C4-2B (cell line): ENCODE data around the gene GRHL1.
"Not testable (repeated sequence)": the region's sequence is repeated elsewhere in the genome, so short reads cannot be mapped to it uniquely, and the experiment has no call there.

ENCODE experiments used
- H3K27ac ChIP-seq: fragments of 450-650 bp; 2 replicates; pipeline ENCODE4 v1.5.1; 2017
- ZFX ChIP-seq: fragments of 450-650 bp; IDR thresholded peaks from 2 replicates; pipeline ENCODE4 v1.6.1; 2017
- TF ChIP-seq, protein P1 (sequence below): fragments of 450-650 bp; conservative IDR thresholded peaks from 2 replicates; pipeline ENCODE4 v1.5.1; 2017; ENCODE audit warnings: mild to moderate bottlenecking

The GRHL1 gene

GRCh38 chr2:10028988-10029874 lies 77.7 kb downstream of the GRHL1 start:
- no peak overlapping the region for H3K27ac ChIP-seq
- TF ChIP-seq ZFX = no peak
- TF ChIP-seq, protein P1, sequence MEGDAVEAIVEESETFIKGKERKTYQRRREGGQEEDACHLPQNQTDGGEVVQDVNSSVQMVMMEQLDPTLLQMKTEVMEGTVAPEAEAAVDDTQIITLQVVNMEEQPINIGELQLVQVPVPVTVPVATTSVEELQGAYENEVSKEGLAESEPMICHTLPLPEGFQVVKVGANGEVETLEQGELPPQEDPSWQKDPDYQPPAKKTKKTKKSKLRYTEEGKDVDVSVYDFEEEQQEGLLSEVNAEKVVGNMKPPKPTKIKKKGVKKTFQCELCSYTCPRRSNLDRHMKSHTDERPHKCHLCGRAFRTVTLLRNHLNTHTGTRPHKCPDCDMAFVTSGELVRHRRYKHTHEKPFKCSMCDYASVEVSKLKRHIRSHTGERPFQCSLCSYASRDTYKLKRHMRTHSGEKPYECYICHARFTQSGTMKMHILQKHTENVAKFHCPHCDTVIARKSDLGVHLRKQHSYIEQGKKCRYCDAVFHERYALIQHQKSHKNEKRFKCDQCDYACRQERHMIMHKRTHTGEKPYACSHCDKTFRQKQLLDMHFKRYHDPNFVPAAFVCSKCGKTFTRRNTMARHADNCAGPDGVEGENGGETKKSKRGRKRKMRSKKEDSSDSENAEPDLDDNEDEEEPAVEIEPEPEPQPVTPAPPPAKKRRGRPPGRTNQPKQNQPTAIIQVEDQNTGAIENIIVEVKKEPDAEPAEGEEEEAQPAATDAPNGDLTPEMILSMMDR = no peak

DNA sequence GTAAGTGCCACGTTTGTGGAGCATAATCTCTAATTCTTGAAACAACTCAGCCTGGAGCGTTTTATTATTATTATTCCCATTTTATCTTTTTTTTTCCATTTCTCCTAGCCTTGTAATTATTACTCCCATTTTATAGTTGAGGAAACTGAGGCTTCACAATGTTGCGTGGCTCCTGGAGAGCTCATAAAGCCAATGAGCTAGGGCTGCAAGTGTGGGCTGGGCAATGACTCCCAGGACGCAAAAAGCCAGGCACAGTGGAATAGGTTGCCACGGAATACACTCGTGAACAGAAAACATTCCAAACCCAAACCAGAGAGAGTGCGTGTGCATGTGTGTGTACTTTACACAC lies 78.4 kb downstream of the GRHL1 start:
- no peak overlapping the region for H3K27ac ChIP-seq
- TF ChIP-seq, protein P1 = no peak
- no peak for TF ChIP-seq ZFX

DNA sequence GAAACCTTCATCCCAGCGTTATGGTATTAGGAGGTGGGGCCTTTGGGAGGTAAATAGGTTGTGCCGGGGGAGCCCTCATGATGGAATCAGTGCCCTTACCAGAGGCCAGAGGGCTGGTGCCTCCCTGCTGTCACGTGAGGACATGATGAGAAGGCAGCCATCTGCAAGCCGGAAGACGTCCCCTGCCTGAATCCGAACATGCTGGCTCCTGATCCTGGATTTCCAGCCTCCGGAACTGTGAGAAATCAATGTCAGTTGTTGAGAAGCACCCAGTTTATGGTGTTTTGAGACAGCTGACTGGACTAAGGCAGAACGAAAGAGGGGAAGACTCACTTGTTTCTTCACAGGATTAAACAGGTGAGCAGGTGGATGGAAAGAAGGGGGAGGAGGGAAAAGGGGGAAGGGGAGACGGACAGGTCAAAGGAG lies 78.8 kb downstream of the GRHL1 start:
- no peak for TF ChIP-seq ZFX
- TF ChIP-seq, protein P1 = no peak
- no peak overlapping the region for H3K27ac ChIP-seq

DNA sequence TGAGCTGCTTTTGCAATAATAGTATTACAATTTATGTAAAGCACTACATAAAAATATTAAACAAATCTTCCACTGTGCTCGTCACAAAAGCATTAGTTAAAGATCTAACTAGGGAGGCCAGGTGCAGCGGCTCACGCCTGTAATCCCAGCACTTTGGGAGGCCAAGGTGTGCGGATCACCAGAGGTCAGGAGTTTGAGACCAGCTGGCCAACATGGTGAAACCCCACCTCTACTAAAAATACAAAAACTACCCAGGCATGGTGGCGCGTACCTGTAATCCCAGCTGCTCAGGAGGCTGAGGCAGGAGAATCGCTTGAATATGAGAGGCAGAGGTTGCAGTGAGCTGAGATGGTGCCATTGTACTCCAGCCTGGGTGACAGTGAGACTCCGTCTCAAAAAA lies 79.3 kb downstream of the GRHL1 start:
- not testable (repeated sequence) for H3K27ac ChIP-seq

DNA sequence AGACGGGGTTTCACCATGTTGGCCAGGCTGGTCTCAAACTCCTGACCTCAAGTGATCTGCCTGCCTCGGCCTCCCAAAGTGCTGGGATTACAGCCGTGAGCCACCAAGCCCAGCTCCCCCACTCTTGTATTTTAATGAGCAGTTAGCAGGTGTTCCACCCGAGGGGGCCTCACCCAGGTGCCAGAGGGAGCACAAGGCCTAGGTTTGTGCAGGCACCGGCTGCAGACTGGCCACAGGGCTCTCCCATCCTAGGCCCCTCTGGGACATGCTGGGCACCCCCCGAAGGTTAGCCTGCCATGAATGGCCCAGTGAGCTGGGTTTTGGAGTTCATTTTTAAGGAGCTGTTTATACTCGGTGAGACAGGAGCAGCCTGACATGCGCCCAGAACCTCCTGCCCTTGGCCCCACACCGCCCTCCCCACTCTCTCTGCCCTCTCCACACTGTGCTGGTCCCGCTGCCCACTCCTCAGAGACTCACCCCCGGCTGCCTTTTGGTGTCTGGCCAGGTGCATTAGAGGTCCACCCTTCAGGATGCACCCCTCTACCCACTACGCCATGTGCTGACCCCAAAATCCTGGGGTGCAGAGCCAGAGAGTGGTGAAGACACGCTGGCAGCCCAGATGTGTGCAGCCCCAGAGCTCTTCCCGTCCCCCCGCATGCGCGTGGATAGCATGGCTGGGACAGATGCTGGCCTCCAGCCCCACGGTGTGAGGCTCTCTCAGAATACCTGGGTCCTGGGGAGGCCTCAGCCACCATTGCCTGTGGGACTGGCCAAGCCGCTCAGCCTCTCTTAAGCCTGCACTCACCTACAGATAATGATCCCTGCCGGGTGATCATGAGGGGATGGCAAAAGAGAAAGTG lies 80.6 kb downstream of the GRHL1 start:
- TF ChIP-seq ZFX = no peak
- TF ChIP-seq, protein P1 = no peak
- no peak overlapping the region for H3K27ac ChIP-seq

DNA sequence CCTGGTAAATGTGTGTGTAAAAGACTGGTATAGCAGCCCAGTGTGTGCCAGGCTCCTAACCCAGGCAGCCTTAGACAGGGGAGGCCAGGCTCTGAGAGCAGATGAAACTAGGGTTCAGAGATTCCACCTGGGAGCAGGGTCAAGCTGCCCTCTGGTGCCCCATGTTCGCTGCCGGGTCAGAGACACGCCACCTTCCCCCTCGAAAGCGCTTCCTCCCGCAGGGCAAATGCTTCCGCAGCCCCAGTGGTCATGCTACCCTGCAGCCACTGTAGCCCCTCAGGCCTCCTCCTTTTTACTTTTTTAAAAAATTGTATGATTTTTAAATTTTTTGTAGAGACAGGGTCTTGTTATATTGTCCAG lies 81.2 kb downstream of the GRHL1 start:
- no peak overlapping the region for H3K27ac ChIP-seq
- TF ChIP-seq, protein P1 = no peak
- no peak for TF ChIP-seq ZFX

DNA sequence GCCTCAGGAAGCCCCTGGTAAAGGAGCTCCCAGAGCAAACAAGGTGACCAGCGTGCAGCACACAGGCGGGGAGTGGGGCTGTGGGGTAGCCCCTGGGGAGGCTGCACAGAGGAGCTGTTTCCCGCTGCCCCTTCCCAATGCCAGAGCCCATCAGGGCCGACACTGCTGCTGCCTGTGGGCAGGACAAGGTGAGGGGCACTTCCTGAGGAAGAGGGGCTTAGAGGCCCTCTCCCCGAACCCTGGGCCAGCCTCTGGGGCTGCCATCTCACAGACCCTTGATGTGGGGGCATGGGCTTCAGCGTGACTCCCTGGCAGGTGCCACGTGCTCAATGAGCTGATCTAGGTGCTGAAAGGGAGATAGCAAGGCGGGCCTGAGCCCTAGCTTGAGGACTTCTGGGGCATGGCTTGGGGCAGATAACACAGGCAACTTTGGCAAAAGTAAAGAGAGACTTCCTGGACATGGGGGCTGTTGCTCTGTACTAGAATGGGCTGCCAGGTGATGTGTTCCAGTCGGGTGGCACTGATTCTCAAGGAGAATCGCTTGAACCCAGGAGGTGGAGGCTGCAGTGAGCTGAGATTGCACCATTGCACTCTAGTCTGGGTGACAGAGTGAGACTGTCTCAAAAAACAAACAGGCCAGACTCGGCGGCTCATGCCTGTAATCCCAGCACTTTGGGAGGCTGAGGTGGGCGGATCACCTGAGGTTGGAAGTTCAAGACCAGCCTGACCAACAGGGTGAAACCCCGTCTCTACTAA lies 81.9 kb downstream of the GRHL1 start:
- no peak overlapping the region for H3K27ac ChIP-seq
- no peak for TF ChIP-seq ZFX
- TF ChIP-seq, protein P1 = no peak
